Nephron progenitor cell (in vitro differentiated cells): Measurements from ENCODE around the gene GTF2F1.
A peak's percentile ranks its signal among the peaks of the same experiment; 100 is the strongest.

ENCODE experiments used
- DNase-seq: peaks from one replicate; pipeline ENCODE4 v3.0.0; 2021
- H3K27ac Mint-ChIP-seq: 2 replicates; pipeline ENCODE4 v1.8.0; 2021; ENCODE audit warnings: mild to moderate bottlenecking, moderate library complexity, mixed read lengths
- H3K27me3 Mint-ChIP-seq: 2 replicates; pipeline ENCODE4 v1.8.0; 2021; ENCODE audit warnings: mild to moderate bottlenecking, low read depth, mixed read lengths; ENCODE audit not compliant: poor library complexity
- H3K36me3 Mint-ChIP-seq: 2 replicates; pipeline ENCODE4 v1.8.0; 2021; ENCODE audit warnings: low read depth, mixed read lengths
- H3K4me1 Mint-ChIP-seq: 2 replicates; pipeline ENCODE4 v1.8.0; 2021; ENCODE audit warnings: mixed read lengths
- H3K4me3 Mint-ChIP-seq: 2 replicates; pipeline ENCODE4 v1.8.0; 2021; ENCODE audit warnings: mild to moderate bottlenecking, moderate library complexity, mixed read lengths
- H3K9me3 Mint-ChIP-seq: 2 replicates; pipeline ENCODE4 v1.8.0; 2021; ENCODE audit warnings: mild to moderate bottlenecking, moderate library complexity, mixed read lengths
- CTCF ChIP-seq: fragments of 200-600 bp; sonication (generic); IDR thresholded peaks from 2 replicates; pipeline ENCODE4 v1.5.0; 2021; ENCODE audit warnings: antibody characterized with exemption

Gene GTF2F1

GRCh38 chr19:6413291-6413690 lies 20.3 kb upstream of the GTF2F1 start:
- H3K27me3 Mint-ChIP-seq = no peaks in the 10 kb centered on the region
- DNase-seq = no peak
- H3K4me3 Mint-ChIP-seq = no peak overlapping the region
- H3K4me1 Mint-ChIP-seq = peaks cover 10% of the 10 kb centered on the region
- peaks cover 17% of the 10 kb centered on the region for H3K36me3 Mint-ChIP-seq
- no peaks in the 10 kb centered on the region for H3K9me3 Mint-ChIP-seq
- TF ChIP-seq CTCF = no peak
- peak overlapping the region; percentile 97 for H3K27ac Mint-ChIP-seq

- Mint-ChIP-seq H3K4me3 (no peak overlapping the region), H3K4me1 (peaks cover 10% of the 10 kb centered on the region), H3K27me3 (no peaks in the 10 kb centered on the region), H3K36me3 (peaks cover 12% of the 10 kb centered on the region), H3K9me3 (no peaks in the 10 kb centered on the region), H3K27ac (no peak overlapping the region)
- TF ChIP-seq CTCF = peak; percentile 52
- peak; percentile 51 for DNase-seq
Measured at GRCh38 chr19:6412447-6413091, 19.6 kb upstream of the GTF2F1 start.

- peaks cover 12% of the 10 kb centered on the region for H3K36me3 Mint-ChIP-seq
- H3K9me3 Mint-ChIP-seq = no peaks in the 10 kb centered on the region
- no peak for DNase-seq
- H3K27me3 Mint-ChIP-seq = no peaks in the 10 kb centered on the region
- no peak overlapping the region for H3K27ac Mint-ChIP-seq
- H3K4me1 Mint-ChIP-seq = peaks cover 10% of the 10 kb centered on the region
- H3K4me3 Mint-ChIP-seq = no peak overlapping the region
- TF ChIP-seq CTCF = no peak
Measured at GRCh38 chr19:6412061-6412446, 19.1 kb upstream of the GTF2F1 start.

- no peak overlapping the region for H3K4me3 Mint-ChIP-seq
- no peaks in the 10 kb centered on the region for H3K9me3 Mint-ChIP-seq
- peaks cover 7% of the 10 kb centered on the region for H3K36me3 Mint-ChIP-seq
- no peak overlapping the region for H3K27ac Mint-ChIP-seq
- peaks cover 7% of the 10 kb centered on the region for H3K4me1 Mint-ChIP-seq
- TF ChIP-seq CTCF = no peak
- no peak for DNase-seq
- no peaks in the 10 kb centered on the region for H3K27me3 Mint-ChIP-seq
Measured at GRCh38 chr19:6409346-6409745, 16.4 kb upstream of the GTF2F1 start.

GRCh38 chr19:6406401-6406800 lies 13.4 kb upstream of the GTF2F1 start:
- no peak overlapping the region for H3K4me3 Mint-ChIP-seq
- H3K4me1 Mint-ChIP-seq = peaks cover 20% of the 10 kb centered on the region
- no peak overlapping the region for H3K27ac Mint-ChIP-seq
- no peak for DNase-seq
- no peaks in the 10 kb centered on the region for H3K36me3 Mint-ChIP-seq
- H3K27me3 Mint-ChIP-seq = no peaks in the 10 kb centered on the region
- no peaks in the 10 kb centered on the region for H3K9me3 Mint-ChIP-seq
- no peak for TF ChIP-seq CTCF

- peaks cover 24% of the 10 kb centered on the region for H3K4me1 Mint-ChIP-seq
Measured at GRCh38 chr19:6402837-6403608, 10.1 kb upstream of the GTF2F1 start.

More at GRCh38 chr19:6402837-6403608, 10.1 kb upstream of the GTF2F1 start:
- peak overlapping the region; percentile 77 for H3K27ac Mint-ChIP-seq
- H3K36me3 Mint-ChIP-seq = no peaks in the 10 kb centered on the region
- H3K9me3 Mint-ChIP-seq = no peaks in the 10 kb centered on the region
- H3K27me3 Mint-ChIP-seq = no peaks in the 10 kb centered on the region
- H3K4me3 Mint-ChIP-seq = no peak overlapping the region
- no peak for TF ChIP-seq CTCF
- peak; percentile 27 for DNase-seq
